GM18520 (cell line): ENCODE results near the gene FAM107B.
"Not testable (repeated sequence)": the region's sequence is repeated elsewhere in the genome, so short reads cannot be mapped to it uniquely, and the experiment has no call there.

Experiments
- ATAC-seq: cut with Tn5 transposase; IDR thresholded peaks from one replicate; pipeline ENCODE4 v1.9.1; 2021; ENCODE audit not compliant: unreplicated experiment

FAM107B gene

GRCh38 chr10:14774797-14775196 is at the start of gene FAM107B:
Gene FAM107B (minus strand): TSS chr10:14774897. CDS start chr10:14774663, 234 bp downstream.
- no peak for ATAC-seq

- no peak for ATAC-seq
These were observed 49.3 kb upstream of the FAM107B start for GRCh38 chr10:14823966-14824365.

DNA sequence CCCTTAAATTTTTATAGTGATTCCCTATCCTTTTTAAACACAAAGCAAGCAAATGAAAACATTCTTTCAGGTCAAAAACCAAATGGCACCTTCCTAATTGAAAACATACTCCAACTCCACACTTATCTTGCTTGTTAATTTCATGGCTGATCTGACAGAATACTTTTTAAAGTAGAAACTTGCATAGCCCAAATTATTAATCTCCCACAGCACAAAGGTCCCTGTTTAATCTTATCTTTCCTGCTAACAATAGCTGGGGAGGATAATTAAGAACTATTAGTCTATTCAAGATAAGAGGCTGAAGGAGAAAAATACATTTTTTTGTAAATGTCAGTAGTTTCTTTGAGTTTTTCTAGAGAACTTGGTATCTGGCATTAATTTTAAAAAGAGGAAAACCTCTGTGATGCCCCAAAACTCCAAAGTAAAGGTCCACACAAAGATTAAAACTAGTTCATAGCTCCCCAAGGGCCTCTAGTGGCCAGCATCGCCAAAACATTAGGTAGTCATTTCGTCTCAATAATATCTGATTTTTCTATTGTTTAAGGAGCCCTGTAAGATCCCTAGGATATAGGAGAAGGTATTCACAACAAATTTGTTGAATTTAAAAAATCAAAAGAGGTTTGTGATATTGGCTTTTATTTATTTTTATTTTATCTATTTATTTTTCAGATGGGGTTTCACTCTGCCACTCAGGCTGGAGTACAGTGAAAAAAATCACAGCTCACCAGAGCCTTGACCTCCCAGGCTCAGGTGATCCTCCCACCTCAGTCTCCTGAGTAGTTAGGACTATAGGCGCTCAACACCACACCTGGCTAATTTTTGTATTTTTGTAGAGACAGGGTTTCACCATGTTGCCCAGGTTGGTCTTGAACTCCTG is 48.4 kb upstream of the FAM107B start:
- no peak for ATAC-seq

DNA sequence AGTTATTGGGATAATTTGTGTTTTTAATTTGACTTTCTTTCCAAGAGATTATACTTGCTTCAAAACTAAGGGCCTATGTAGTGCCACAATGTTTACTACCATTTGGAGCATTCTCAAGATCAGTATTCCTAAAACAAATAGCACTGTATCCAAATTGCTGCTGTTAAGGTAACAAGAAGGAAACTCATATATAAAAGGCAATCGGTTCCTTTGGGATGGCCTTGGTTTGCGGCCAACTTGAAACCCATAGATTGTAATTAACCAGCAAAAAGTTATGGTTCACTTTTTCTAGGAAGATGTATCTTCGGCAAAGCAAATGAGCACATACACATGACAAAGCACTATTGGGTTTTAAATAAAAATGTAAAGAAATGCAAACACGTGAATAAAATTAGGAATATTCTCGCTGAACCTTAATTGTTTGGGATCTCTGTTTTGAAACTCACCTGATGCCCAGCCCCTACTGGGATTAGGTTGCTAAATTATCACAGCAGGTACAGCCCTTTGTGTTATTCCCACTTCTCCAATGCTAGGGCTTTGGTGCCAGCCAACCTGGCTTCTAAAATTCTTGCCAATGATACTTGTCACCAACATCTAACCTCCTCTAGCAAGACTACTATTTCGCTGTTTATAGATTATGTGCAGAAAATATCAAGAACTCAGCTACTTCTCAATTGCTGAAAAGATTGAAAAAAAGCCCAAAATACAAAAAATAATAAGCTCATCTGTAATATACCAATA is 47.1 kb upstream of the FAM107B start:
- no peak for ATAC-seq

- ATAC-seq, result no peak
These were observed 46.1 kb upstream of the FAM107B start for GRCh38 chr10:14820775-14821154.

DNA sequence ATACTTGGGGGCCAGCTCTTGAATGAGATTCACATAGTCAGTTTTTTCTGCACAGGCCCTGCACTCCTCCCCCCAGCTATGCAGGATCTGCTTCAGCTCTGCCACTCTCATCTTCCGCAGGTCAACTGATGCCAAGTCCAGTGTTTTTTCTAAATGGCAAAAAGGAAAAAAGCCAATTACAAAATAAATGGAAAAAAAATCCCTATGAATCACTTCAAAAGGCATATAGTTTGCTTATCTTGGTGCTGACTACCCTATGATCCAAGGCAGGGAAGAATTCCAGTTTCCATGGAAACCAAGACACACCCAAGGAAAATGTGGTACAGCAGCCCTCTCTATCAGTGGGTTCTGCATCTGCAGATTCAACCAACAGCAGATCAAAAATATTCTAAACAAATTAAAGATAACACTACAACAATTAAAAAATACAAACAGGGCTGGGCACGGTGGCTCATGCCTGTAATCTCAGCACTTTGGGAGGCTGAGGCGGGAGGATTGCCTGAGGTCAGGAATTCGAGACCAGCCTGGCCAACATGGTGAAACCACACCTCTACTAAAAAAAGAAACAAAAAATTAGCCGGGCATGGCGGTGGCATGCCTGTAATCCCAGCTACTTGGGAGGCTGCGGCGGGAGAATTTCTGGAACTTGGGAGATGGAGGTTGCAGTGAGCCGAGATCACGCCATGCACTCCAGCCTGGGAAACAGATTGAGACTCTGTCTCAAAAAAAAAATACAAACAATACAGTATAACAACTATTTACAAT is 45.5 kb upstream of the FAM107B start:
- ATAC-seq, result no peak

- not testable (repeated sequence) for ATAC-seq
These were observed 42.0 kb upstream of the FAM107B start for GRCh38 chr10:14816717-14817116.

DNA sequence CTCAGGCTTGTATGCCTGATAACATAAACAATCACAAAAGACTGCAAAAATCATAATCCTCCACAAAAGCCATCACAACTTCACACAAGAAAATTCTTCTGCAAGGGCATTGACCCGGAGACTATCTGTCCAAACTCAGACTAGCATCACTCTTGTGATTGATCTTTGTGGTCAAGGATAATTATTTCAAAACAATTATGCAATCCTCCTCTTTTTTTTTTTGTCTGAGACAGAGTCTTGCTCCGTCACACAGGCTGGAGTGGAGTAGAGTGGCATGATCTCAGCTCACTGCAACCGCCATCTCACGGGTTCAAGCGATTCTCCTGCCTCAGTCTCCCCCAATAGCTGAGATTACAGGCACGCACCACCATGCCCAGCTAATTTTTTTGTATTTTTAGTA is 41.0 kb upstream of the FAM107B start:
- ATAC-seq, result no peak

DNA sequence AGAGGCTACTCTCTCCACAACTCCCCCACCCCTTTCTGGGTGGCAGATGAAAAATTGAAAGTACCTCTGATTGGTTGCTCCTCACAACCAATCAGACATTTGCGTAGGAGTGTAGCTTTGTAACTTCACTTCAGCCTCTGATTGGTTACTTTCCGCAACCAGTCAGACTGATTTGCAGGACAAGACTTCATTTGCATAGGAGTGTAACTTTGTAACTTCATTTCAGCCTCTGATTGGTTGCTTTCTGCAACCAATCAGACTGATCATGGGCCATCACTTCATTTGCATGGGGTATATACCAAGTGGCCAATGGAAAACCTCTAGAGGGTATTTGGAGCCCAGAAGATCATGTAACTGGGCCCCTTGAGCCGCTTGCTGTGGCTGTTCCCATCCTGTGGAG is 37.6 kb upstream of the FAM107B start:
- ATAC-seq, result no peak

GRCh38 chr10:14810969-14811953 is 36.6 kb upstream of the FAM107B start:
- ATAC-seq, result no peak

DNA sequence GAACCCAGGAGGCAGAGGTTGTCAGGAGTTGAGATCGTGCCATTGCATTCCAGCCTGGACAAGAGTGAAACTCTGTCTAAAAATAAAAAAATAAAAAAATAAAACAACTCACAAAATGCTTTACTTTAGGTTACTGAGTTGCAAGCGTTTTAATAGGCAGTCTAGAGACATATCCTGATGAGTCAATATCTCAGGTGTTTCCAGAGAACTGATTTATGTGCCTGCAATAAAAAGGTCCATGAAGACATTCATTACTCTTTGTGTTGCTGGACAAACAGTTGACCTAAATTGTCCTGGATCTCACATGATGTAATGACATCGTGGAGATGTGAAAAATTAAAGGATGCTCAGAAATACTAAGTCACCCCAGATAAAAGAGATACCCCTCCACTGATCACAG is 31.6 kb upstream of the FAM107B start:
- no peak for ATAC-seq

GRCh38 chr10:14803827-14804226 is 29.1 kb upstream of the FAM107B start:
- ATAC-seq, result no peak

DNA sequence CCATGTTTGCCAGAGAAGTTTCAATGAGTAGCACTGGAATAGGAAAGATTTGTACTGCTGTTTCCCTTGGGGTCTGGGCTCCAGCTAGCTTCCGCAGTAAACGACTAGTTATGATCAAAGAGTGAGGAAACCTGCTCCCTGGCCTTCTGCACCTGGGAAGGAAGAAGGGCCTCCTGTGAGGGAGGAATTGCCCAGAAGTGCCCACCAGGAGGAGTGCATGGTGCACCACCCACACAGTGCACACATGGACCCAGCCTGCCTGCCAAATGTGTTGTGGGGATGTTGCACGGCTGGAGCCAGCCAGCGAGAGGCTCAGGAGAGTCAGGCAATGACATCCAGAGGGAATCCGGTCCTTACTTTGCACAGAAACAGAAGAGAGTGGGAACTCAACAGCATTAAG is 27.0 kb upstream of the FAM107B start:
- ATAC-seq, result no peak

- no peak for ATAC-seq
These were observed 25.7 kb upstream of the FAM107B start for GRCh38 chr10:14800397-14800796.

GRCh38 chr10:14798636-14799035 is 23.9 kb upstream of the FAM107B start:
- ATAC-seq, result no peak

- no peak for ATAC-seq
These were observed 13.2 kb upstream of the FAM107B start for GRCh38 chr10:14787938-14788337.

DNA sequence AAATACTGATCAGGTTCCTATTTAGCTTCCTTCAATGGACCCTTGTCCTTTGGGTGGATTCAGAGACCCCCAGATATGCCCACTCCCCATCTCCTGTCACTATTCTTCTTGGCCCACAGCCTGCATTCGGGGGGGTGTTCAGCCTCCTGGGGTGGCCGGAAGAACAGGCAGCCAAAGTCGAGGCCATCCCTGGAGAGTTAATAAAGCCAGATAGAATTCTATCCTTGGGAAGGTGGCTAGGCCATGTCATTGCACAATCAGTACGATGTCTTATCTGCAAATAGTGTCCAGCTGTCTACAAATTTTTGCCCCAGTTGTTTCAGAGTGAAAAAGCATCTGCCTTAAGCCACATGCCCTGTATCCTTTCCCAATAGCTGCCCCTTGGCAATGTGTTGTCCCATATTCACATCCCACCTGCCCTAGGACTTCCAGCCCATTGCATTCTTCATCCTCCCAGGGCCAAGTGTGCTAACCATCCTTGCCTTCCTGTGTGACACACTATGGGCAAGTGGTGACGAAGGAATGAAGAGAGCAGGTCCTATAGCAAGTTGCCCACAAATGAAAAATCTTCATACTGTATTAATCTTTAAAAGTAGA is 9.9 kb upstream of the FAM107B start:
- ATAC-seq, result no peak

DNA sequence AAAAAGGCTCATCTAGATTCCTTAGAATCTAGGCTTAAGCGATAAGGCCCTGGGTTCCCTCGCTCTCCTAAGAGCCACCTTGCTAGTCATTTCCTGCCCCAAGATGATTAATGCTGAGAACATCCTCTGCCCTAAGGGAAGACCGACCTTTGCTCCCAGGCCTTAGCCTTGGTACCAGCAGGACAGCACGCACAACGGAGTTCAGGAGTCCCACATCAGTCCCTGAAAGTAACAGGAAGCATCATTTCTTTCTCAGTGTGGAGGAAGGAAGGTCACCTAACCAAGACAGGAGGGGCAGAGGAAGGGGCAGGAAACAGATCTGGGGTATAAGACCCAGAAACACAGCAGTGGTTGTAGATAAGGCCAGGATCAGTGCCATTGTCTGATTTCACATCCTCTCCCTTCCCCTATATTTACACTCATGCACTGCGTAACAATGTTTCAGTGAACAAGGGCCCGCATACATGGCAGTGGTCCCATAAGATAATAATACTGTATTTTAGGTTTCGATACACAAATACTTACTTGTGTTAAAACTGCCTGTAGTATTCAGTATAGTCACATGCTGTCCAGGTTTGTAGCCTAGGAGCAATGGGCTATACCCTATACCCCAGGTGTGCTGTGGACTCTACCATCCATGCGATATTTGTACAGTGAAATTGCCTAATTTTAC is 8.1 kb upstream of the FAM107B start:
- ATAC-seq, result no peak

DNA sequence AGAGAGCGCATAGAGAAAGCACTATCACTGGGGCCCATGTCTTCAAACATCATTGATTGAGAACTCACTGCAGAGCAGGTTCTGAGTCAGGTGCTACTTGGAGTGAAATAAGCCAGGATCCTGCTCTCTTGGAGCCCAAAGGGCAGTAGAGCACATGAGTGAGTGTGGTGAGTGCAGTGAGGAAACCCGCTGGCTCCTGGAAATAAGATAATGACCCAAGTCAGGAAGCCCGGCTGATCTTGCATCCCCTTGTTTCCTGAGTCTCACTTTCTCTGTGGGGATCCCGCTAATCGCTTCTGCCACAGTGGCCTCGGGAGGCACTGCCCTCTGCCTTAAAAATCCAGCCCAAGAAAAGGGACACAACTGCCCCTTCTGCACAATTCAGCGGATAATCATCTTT is 7.1 kb upstream of the FAM107B start:
- ATAC-seq, result no peak
